Endometrial microvascular endothelial cells (primary cell): ENCODE results near the gene PCARE. TPM values are rescaled to one million over a fixed set of nuclear protein-coding genes. Genes with fewer than 3 reads are reported as not detected.
"Not testable (repeated sequence)": the region's sequence is repeated elsewhere in the genome, so short reads cannot be mapped to it uniquely, and the experiment has no call there.

Experiments used
- in situ Hi-C: cut with HindIII; loops from 2 replicates; pipeline ENCODE4 v1.10.0; 2017; ENCODE audit warnings: low sequenced_read_pairs, low pct_unique_long_range_greater_than_20kb; ENCODE audit errors: inconsistent ontology term
- total RNA-seq: library from RNA; depleted of rRNA; stranded (reverse); fragments of >200 nt; gene quantifications from one replicate; pipeline ENCODE4 v1.2.3, GENCODE V29; 2015; ENCODE audit errors: inconsistent ontology term

The PCARE gene
- total RNA-seq, 1 donor from 2014 or later = not detected

DNA sequence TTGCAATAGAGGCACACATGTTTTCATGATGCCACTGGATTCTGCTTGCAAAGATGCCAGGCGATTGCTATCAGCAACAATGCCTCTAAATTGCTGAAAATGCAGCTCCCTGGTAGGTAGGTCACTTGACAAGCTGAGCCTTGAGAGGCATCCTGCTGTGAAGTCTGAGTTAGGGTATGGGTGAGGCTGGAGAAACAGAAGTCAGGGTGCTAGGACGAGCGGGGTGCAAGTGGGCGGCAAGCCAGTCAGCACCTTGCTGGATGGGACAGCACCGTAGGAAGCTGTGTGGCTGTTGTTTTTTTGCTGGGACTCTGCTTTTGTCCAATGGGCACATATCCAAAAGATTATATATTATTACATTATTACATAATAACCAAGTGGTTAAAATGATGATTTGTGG lies 30.4 kb upstream of the PCARE start:
- in situ Hi-C loops = no loop called here

GRCh38 chr2:29100564-29100963 lies 26.2 kb upstream of the PCARE start:
- in situ Hi-C loops = no loop called here

DNA sequence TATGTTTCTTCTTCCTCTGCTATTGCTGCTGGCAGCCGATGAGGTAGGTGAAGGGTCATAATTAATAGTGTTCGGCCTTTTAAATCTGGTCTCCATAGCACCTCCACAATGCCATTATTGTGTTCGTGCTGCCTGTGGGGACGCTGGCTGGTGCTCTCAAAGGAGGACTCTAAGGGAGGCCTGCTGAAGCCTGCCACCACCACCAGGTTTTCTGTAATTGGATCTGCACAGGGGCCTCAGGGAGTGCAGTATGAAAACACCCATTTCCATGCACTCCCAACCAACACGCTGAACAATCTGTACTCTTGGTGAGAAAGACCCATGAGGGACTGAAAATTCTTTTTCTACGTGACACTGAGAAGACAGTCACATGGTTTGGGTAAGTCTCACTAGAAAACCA lies 23.2 kb upstream of the PCARE start:
- in situ Hi-C loops = no loop called here

GRCh38 chr2:29096969-29097368 lies 22.6 kb upstream of the PCARE start:
- in situ Hi-C loops = no loop called here

DNA sequence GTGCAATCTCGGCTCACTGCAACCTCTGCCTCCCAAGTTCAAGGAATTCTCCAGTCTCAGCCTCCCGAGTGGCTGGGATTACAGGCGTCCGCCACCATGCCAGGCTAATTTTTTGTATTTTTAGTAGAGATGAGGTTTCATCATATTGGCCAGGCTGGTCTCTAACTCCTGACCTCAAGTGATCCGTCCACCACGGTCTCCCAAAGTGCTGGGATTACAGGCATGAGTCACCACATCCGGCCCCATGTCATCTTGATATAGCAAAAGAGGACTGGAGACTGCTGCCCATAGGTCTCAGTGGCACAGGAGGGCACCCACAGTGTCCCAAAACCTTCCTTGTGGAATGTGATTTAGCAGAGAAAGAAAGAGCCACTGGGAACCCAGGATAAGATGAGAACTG lies 16.0 kb upstream of the PCARE start:
- in situ Hi-C loops = not testable (repeated sequence)

DNA sequence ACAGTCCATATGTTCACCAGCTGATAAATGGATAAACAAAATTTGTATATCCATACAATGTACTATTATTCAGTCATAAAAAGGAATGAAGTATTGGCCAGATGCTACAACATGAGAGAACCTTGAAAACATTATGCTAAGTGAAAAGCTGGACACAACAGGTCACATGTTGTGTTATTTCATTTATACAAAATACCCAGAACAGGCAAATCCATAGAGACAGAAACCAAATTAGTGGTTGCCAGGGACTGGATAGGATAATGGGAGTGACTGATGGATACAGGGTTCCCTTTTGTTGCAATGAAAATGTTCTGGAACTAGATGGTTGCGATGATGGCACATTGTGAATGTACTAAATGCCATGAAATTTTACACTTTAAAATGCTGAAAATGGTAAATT lies 10.2 kb upstream of the PCARE start:
- in situ Hi-C loops = no loop called here

DNA sequence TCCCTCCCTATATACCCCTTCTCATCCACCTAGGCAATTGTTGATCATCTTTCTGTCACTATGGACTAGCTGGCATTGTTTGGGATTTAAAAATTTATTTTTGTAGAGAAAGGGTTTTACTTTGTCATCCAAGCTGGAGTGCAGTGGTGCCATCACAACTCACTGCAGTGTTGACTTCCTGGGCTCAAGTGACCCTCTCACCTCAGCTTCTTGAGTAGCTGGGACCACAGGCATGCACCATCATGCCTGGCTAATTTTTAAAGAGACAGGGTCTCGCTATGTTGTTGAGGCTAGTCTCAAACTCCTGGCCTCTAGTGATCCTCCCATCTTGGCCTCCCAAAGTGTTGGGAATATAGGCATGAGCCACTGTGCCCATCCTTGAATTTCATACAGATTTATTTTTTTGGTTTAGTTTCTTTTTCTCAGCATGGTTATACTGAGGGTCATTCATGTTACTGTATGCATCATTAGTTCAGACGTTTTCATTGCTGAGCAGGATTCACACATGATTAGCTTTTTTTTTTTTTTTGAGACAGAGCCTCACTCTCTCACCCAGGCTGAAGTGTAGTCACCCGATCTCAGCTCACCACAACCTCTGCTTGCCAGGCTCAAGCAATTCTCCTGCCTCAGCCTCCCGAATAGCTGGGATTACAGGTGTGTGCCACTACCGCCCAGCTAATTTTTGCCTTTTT lies 8.6 kb upstream of the PCARE start:
- in situ Hi-C loops = no loop called here

DNA sequence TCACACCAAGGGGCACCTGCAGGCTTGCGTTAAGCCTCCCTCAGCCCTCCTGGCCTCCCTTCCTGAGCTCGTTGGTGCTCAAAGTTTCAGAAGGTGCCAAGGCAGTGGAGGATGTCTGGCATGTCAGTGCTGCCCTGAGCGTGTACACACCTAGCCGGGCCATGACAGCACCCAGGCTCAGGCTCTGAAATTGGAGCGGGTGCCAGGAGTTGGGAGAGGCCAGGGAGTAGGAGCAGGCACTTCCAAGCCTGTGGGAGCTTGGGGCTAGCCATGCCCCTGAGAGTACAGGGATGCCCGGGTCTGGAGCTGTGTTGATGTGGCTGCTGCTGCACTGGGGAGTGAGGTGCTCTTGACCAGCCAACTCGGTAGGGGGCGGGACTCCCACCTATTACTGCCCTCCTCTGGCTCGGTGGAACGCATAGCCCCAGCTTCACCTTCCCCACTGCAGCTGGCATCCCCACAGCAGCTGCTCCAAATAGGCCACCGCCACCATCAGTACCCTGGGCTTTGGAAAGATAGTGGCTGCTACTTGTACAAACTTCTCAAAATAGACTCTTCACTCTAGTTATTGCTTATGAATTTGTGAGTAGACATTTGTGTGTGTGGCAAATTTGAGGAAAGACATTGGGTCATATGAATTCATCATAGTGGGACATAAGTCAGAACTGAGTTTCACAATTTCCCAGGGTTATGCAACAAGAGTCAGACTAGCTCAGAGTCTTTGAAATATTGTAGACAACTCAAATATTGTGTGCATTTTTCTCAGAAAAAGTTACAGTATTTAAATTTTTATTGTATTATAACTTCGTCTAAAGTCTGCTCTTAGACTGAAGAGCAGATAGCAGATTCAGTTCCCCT lies 6.8 kb upstream of the PCARE start:
- in situ Hi-C loops = no loop called here

- in situ Hi-C loops = no loop called here
Observed at GRCh38 chr2:29079887-29080286, 5.6 kb upstream of the PCARE start.

- in situ Hi-C loops = no loop called here
Observed at GRCh38 chr2:29075894-29076705, 1.8 kb upstream of the PCARE start.

- in situ Hi-C loops = no loop called here
Observed at GRCh38 chr2:29073933-29074332, 390 bp downstream of the PCARE start.

GRCh38 chr2:29072971-29073725 lies 1.2 kb downstream of the PCARE start:
- in situ Hi-C loops = no loop called here

DNA sequence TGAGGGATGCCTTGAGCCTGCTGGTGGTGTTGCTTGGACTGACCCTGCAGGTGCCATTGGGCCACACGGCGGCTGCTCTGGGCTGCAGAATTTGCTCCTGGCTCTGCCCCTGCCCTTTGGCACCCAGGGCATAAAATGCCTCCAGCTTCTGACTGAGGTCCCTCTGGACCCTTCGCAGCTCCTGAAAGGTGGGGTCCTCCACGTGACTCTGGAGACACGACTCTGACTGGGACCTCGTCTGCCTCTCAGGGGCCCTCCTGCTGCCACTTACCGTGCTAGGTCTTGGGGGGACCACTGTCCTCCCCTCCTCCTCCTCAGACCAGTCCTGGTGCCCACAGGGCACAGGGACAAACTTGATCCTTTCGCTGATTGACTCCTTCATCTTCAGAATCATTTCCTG lies 2.1 kb downstream of the PCARE start:
- in situ Hi-C loops = no loop called here

DNA sequence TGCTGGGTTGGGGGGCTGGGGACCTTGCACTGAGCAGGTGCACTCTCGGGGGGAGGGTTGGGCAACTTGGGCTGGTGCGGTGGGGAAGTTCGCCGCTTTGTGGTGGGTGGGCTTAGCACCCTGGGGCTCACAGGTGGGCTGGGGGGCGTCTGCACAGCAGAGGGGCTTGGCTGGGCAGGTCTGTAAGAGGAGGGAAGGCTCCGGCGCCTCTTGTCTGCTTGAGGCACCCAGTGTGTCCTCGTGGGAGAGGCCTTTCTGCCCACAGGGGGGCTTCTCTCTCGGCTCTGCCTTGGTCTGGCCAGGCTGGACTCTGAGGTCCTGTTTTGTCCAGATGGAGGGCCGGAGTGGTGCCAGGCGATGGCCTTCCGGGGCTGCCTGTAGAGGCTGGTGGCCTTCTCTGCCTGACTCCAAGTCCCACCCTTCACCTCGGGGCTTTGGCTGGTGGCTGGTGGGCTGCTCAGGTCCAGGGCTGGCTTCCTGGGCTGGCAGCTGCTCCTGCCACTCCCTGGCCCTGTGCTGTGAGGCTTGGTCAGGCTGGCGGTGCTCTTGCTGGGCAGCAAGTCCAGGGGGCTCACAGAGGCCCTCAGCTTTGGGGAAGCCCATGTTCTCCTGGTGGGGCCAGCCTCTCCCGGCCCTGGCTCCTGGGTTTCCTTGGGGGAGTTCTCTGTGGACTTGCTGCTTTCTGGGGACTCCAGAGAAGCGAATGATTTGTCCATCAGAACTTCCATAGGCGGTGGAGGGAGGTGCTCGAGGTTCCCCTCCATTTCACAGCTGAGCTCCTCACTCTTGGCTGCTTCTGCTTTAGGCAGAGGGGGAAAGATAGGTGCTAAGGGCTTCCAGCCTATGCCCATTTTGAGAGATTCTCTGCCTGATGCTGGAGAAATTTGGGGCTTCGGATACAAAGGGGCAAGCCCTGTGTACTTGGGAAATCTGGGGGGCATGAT lies 3.0 kb downstream of the PCARE start:
- in situ Hi-C loops = no loop called here

DNA sequence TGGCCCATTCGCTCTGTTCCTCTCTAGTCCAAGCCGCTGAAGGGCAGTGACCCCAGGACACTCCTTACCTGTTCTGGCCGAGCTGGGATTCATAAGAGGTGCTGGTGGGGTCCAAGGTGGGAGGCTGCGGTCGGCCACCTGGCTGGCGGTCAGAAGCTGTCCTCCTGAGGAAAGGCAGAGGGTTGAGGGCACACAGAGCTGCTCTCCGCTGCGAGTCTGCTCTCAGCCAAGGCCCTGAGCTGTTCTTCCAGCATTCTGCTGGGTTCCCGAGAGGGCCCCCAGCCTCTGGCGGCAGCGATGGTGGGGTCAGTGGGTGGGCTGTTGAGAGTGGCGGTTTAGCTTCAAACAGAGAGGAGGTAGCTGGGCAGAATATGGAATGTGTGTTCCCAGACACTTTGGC lies 3.8 kb downstream of the PCARE start:
- in situ Hi-C loops = no loop called here

GRCh38 chr2:29068513-29068912 lies 5.8 kb downstream of the PCARE start:
- in situ Hi-C loops = no loop called here

DNA sequence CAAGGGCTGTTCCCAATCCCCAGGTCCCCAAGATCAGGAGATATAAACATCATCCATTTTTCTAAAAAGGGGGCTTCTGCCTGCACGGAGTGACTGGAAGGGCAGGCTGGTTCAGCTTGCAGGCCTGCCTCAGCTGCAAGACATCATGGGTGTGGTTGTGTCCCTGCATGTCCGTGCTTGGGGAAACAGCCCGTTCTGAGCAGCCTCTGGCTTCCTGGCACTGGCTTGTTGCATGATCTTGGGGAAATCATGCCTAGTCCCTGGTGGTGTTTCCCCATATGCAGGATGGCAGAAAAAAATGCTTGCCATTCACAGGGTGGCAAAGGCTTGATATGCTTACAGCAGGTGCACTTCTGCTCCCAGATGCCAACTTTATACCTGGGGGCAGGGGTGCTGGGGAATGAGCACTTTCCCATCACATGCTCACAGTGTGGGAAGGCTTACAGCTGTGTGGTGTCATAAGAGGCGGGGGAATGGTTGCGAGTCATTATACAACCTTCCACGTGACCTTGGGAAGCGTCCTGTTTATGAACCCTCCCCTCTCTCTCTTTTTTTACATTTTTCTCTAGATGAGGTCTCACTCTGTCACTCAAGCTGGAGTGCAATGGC lies 7.2 kb downstream of the PCARE start:
- in situ Hi-C loops = no loop called here
